SIG-M5 (cell line): ENCODE measurements around the gene REXO4.

Source experiments
- DNase-seq: peaks from one replicate; lab custom pipeline; 2025; lab: John Stamatoyannopoulos, UW

REXO4 gene

GRCh38 chr9:133367778-133368177 is 50.0 kb downstream of the REXO4 start:
- no peak for DNase-seq

GRCh38 chr9:133367221-133367620 is 50.6 kb downstream of the REXO4 start:
- no peak for DNase-seq

- DNase-seq: no peak
Measured at GRCh38 chr9:133366435-133366834, 51.4 kb downstream of the REXO4 start.

- no peak for DNase-seq
Measured at GRCh38 chr9:133362359-133363044, 55.3 kb downstream of the REXO4 start.

- no peak for DNase-seq
Measured at GRCh38 chr9:133361507-133362092, 56.2 kb downstream of the REXO4 start.

GRCh38 chr9:133360400-133361393 is 57.1 kb downstream of the REXO4 start:
- DNase-seq: no peak

GRCh38 chr9:133359399-133360175 is 58.2 kb downstream of the REXO4 start:
- DNase-seq: no peak

GRCh38 chr9:133357656-133358055 is 60.2 kb downstream of the REXO4 start:
- DNase-seq: no peak

GRCh38 chr9:133356391-133357091 is 61.3 kb downstream of the REXO4 start, which contains the start of the genes SURF1 and SURF2:
Gene SURF1, minus strand, starts transcription at chr9:133356487. Its CDS starts 34 bp downstream, at chr9:133356453.
Gene SURF2, plus strand, starts transcription at chr9:133356550. Its CDS starts 43 bp downstream, at chr9:133356593.
- no peak for DNase-seq
